ENCODE data around the gene KIDINS220. TPM values are rescaled to one million over a fixed set of nuclear protein-coding genes. Genes with fewer than 3 reads are reported as not detected.

The KIDINS220 gene
- total RNA-seq, 1 donor from 2014 or later = 69.3 TPM

- intact Hi-C loops (cut with DNase I) = no loop called here
- no peak for DNase-seq
- Histone ChIP-seq H3K4me1 (no peaks in the 10 kb centered on the region), H3K36me3 (no peaks in the 10 kb centered on the region), H3K27me3 (ENCODE audit: low read depth) (no peaks in the 10 kb centered on the region), H3K4me3 (no peak overlapping the region), H3K27ac (no peak overlapping the region), H3K9me3 (no peaks in the 10 kb centered on the region)
- ATAC-seq = no peak
- TF ChIP-seq CTCF (IDR thresholded peaks at IDR 0.05) = no peak
Measured at GRCh38 chr2:8714283-8714682, 123.1 kb downstream of the KIDINS220 start.

- Histone ChIP-seq H3K4me3 (no peak overlapping the region), H3K27me3 (ENCODE audit: low read depth) (no peaks in the 10 kb centered on the region), H3K9me3 (no peaks in the 10 kb centered on the region), H3K27ac (no peak overlapping the region), H3K4me1 (no peaks in the 10 kb centered on the region), H3K36me3 (no peaks in the 10 kb centered on the region)
- DNase-seq (no peak), ATAC-seq (no peak)
- no peak for TF ChIP-seq CTCF (IDR thresholded peaks at IDR 0.05)
- intact Hi-C loops (cut with DNase I) = no loop called here
Measured at GRCh38 chr2:8710951-8711350, 126.5 kb downstream of the KIDINS220 start.

GRCh38 chr2:8709611-8710010 is 127.8 kb downstream of the KIDINS220 start:
- no peak overlapping the region for H3K27ac ChIP-seq
- ATAC-seq (no peak), DNase-seq (no peak)
- H3K4me3 ChIP-seq = no peak overlapping the region
- H3K9me3 ChIP-seq = no peaks in the 10 kb centered on the region
- H3K27me3 ChIP-seq (ENCODE audit: low read depth) = no peaks in the 10 kb centered on the region
- TF ChIP-seq CTCF (IDR thresholded peaks at IDR 0.05) = no peak
- intact Hi-C loops (cut with DNase I) = no loop called here
- H3K4me1 ChIP-seq = no peaks in the 10 kb centered on the region
- no peaks in the 10 kb centered on the region for H3K36me3 ChIP-seq

- DNase-seq (no peak), ATAC-seq (no peak)
- H3K4me3 ChIP-seq = no peak overlapping the region
- H3K27me3 ChIP-seq (ENCODE audit: low read depth) = no peaks in the 10 kb centered on the region
- no peaks in the 10 kb centered on the region for H3K4me1 ChIP-seq
- intact Hi-C loops (cut with DNase I) = no loop called here
- H3K27ac ChIP-seq = no peak overlapping the region
- H3K36me3 ChIP-seq = no peaks in the 10 kb centered on the region
- H3K9me3 ChIP-seq = no peaks in the 10 kb centered on the region
- no peak for TF ChIP-seq CTCF (IDR thresholded peaks at IDR 0.05)
Measured at GRCh38 chr2:8704906-8705305, 132.5 kb downstream of the KIDINS220 start.

- no peak for DNase-seq
Measured at GRCh38 chr2:8701681-8702379, 135.6 kb downstream of the KIDINS220 start.

More at GRCh38 chr2:8701681-8702379, 135.6 kb downstream of the KIDINS220 start:
- Histone ChIP-seq H3K27me3 (ENCODE audit: low read depth) (no peaks in the 10 kb centered on the region), H3K27ac (no peak overlapping the region), H3K4me3 (no peak overlapping the region), H3K4me1 (no peaks in the 10 kb centered on the region), H3K36me3 (no peaks in the 10 kb centered on the region), H3K9me3 (no peaks in the 10 kb centered on the region)
- ATAC-seq = no peak
- TF ChIP-seq CTCF (IDR thresholded peaks at IDR 0.05) = no peak
- intact Hi-C loops (cut with DNase I) = no loop called here

All from lower lobe of right lung (tissue), 2 donors.